ENCODE measurements around the gene RNF2. TPM values are rescaled to one million over a fixed set of nuclear protein-coding genes. Genes with fewer than 3 reads are reported as not detected.

Gene RNF2
- total RNA-seq, 2 donors from 2014 or later, result 11.9 to 12.5 TPM

DNA sequence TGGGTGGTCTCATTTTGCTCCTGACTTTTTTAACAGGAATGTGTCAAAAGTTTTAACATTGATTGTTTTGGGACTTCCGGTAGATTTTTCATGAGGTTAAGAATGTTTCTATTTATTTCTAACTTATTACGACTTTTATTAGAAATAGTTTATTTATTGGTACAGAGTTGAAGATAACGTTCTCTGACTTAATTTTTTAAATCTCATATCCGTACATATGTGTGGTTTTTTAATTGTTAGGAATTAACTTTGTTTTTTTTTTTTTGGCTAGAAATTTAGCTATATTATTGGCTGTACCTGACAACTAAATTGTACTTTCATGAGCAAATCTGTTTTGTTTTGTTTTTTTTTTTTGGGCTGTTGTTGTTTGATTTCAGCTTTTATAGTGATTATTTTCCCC is 32.0 kb downstream of the RNF2 start:
- no peak for DNase-seq
- no peak for ATAC-seq
- intact Hi-C loops (cut with DNase I), result no loop called here

DNA sequence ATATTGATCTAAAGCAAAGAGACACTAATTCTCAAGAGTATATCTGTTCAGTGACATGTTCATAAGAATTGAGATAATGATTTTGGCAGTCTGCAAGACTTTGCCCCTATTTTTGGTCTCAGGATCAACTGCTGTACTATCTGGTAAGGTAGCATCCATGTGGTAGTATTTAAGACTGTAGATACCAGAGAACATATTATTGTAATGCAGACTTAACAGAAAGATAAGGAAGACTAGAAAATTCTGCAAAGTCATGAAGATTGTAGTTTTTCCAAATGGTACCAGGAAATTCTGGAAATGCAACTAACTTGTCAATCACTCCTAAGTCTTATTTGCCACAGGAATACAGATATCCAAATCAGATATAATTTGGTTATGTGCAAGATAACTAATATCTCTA is 35.1 kb downstream of the RNF2 start:
- intact Hi-C loops (cut with DNase I), result no loop called here
- DNase-seq (no peak), ATAC-seq (no peak)

DNA sequence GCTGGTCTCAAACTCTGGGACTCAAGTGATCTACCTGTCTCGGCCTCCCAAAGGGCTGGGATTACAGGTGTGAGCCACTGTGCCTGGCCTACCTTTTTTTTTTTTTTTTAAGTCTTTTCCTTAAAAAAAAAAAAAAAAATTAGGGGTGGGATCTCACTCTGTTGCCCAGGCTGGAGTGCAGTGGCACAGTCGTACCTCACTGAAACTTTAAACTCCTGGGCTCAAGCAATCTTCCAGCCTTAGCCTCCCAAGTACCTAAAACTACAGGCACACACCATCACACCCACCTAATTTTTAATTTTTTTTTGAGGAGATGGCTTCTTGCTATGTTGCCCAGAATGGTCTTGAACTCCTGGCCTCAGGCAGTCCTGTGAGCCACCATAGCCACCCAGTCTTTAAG is 38.5 kb downstream of the RNF2 start:
- intact Hi-C loops (cut with DNase I), result no loop called here
- no peak for DNase-seq

DNA sequence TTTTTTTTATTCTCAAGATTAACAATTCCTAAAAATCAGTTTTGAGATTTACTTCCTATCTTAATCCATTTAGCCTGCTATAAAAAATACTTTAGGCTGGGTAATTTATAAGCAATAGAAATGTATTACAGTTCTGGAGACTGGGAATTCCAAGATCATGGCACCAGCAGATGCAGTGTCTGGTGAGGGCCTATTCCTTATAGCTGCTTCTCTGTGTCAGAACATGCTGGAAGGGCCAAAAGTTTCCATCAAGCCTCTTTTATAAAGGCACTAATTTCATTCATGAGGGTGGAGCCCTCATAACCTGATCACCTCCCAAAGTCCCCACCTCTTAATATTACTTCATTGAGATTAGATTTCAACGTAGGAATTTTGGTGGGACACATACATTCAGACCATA is 41.7 kb downstream of the RNF2 start:
- DNase-seq (no peak), ATAC-seq (no peak)
- intact Hi-C loops (cut with DNase I), result no loop called here

More for the DNA sequence above, 38.5 kb downstream of the RNF2 start:
- no peak for ATAC-seq

DNA sequence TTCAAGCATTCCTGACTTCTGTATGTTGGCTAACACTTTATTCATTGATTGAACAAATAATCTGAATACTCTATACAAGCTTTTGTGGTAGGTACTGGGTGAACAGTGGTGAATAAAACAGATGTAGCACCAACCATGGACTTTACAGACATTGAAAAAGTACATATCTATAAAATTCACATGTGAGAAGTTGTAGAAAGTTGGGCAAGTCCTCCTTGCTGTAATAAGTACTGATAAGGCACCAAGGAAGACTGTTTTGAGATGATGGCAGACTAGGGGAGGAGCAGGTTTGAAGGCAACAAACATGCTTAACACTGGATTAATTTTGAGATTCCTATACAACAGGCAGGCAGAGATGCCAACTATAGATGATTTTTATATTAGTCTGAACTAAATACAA is 42.4 kb downstream of the RNF2 start:
- intact Hi-C loops (cut with DNase I), result no loop called here
- ATAC-seq (no peak), DNase-seq (no peak)

DNA sequence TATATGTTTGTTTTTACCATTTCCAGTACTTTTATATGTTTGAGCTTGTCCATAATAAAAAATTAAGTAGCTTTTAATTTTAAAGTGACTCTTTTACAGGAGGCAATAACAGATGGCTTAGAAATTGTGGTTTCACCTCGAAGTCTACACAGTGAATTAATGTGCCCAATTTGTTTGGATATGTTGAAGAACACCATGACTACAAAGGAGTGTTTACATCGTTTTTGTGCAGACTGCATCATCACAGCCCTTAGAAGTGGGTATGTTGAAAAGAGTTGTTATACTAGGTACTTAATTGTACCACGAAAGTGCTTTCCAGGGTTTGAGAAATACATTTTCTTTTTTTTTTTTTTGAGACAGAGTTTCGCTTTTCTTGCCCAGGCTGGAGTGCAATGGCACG is 46.1 kb downstream of the RNF2 start:
- DNase-seq, result no peak
- intact Hi-C loops (cut with DNase I), result no loop called here
- ATAC-seq, result no peak

DNA sequence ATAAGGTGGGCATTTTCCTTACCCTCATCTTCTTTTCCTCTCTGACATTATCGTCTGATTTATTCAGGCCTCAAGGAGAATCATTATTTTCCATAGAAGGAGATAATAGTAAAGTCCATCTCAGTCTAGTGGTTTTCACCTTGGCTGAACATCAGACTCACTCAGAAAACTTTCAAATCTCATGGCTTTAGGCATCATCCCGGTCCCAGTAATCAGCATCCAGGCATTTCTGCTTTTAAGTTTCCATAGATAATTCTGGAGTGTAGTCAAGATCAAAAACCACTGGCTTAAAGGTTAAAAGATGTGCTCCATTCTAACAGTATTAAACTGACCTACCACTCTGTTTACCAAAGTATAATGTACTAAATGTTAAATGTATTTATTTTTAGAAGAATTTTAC is 49.4 kb downstream of the RNF2 start:
- DNase-seq (no peak), ATAC-seq (no peak)
- intact Hi-C loops (cut with DNase I), result no loop called here

DNA sequence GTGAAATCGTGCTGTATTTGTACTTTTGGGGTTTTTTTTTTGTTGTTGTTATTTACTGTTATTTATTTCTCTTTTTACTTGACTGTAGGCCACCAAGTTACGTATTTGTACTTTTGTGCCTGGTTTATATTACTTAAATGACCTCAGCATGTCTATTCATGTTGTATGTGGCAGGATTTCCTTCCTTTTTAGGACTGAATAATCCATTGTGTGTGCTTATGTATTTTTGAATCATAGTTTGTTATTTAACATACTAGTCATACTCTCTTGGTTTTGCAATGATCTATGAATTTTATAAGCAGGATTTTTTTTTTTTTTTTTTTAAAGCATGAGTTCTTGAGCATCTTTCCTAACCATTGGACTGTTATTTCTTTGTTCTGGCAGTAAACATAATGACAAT is 51.2 kb downstream of the RNF2 start:
- no peak for DNase-seq
- no peak for ATAC-seq
- intact Hi-C loops (cut with DNase I), result no loop called here

DNA sequence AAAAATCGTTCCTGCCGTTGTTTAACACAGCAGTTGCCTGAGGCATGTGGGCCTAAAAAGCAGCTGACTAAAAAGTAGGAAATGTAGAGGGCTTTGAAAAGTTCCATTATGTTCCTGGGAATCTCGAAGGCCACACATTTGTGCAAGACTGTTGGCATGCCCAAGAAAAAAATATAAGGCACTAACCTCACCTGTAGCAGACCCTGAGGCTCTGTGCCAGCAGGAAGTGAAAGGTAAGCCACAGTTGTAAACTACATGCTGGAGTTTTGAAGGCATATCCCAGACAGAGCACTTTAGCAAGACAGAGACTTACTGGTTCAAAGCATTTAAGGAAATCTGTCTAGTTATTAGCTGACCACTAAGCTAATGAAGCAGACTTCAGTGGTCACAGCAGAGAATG is 58.7 kb downstream of the RNF2 start:
- ATAC-seq, result no peak
- DNase-seq, result no peak
- intact Hi-C loops (cut with DNase I), result no loop called here

DNA sequence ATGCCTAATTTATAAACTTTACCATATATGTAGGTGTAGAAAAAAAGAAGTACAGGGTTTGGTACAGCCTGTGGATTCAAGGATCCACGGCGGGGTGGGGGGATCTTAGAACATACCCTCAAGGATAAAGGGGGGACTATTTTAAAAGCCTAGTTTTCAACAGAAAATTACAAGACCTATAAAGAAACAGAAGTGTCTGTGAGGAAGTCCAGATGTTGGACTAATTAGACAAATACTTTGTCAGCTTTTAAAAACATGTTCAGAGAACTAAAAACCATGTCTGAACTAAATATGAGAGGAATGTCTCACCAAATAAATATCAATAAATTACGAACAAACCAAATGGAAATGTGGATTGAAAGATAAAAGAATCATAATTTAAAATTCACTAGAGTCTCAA is 59.8 kb downstream of the RNF2 start:
- intact Hi-C loops (cut with DNase I), result no loop called here
- DNase-seq (no peak), ATAC-seq (no peak)

DNA sequence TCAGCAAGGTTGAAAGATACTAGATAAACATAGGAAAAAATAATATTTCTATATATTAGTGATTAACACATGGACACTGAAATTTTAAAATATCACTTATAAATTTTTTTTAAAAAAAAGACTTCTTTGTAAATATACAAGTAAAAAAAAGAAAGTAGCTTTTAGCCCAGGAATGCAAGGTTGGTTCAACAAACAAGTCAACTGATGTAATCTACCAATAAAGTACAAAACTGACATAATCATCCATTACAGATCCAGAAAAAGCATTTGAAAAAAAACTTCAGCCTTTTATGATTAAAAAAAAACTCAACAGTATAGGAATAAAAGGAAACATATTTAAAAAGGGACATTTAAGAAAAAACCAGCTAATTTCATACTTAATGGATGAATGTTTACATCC is 63.0 kb downstream of the RNF2 start:
- ATAC-seq (no peak), DNase-seq (no peak)
- intact Hi-C loops (cut with DNase I), result no loop called here

DNA sequence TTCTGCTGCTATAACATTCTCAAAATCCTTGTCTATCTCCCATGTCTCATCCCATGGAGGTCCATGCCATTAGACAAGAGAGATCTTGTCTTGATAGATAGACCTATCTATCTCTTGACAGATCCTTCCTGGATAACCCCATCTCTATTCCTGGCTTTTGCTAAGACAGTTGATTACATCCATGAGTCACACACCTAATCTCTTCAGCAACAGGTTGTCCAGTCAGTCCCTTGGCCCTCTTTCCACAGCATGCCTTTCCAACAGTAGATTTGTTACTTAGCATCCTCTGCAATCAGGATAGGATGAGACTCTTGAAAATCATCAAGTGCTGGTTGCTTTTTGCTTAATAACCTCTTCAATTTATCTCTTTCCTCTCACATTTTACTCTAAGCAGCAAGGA is 64.8 kb downstream of the RNF2 start:
- intact Hi-C loops (cut with DNase I), result no loop called here
- ATAC-seq, result no peak
- no peak for DNase-seq

DNA sequence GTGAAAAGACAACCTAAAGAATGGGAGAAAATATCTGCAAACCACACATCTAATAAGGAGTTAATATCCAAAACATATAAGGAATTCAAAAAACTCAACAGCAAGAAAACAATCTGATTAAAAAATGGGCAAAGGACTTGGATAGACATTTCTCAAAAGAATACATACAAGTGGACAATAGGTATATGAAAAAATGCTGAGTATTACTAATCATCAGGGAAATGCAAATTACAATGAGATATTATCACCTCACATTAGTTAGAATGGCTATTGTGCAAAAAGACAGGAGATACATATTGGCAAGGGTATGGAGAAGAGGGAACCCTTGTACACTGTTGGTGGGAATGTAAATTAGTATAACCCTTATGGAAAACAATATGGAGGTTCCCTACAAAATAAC is 66.5 kb downstream of the RNF2 start:
- ATAC-seq (no peak), DNase-seq (no peak)
- intact Hi-C loops (cut with DNase I), result no loop called here

DNA sequence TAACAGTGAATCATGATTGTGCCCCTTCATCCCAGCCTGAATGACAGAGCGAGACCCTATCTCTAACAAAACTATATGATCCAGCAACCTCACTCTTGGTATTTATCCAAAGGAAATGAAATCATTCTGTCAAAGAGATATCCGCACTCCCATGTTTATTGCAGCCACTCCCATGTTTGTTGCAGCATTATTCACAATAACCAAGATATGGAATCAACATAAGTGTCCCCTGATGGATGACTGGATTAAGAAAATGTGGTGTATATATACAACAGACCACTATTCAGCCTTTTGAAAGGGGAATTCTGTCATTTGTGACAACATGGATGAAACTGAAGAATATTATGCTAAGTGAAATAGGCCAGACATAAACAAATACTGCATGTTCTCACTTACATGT is 67.0 kb downstream of the RNF2 start:
- intact Hi-C loops (cut with DNase I), result no loop called here
- ATAC-seq (no peak), DNase-seq (no peak)

DNA sequence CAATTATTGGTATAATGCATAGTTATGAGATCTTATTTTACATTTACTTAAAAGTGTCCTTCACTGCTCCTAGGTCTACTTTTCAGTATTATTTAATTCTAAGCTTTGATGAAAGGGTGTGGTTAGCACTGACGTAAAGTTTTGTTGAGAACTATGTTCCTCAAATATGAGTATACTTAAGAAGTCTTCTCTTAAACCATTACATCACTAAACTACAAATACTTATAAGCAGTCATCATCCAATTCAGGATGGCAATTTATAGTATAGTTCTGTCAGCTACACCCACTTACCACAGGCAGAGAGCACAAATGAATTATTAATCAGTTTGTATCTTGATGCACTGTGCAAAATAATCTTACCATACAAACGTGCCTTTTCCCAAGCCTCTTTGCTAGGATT is 84.3 kb downstream of the RNF2 start:
- ATAC-seq, result no peak
- DNase-seq, result no peak
- intact Hi-C loops (cut with DNase I), result no loop called here

DNA sequence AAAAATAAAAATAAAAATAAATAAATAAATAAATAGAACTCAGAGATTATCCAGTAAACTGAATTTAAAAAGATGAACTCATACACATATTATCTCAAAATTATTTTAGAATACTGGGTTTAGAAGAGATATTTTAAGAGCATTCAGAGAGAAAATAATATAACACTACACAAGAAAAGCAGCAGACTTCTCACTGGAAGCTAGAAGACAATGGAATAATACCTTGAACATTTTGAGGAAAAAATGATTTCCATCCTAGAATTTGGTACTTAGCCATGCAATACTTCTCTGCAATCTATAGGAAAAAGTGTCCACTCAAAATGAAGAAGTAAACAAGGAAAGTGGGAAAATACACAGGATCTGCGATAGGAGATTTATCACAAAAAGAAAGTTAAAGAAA is 87.2 kb downstream of the RNF2 start:
- ATAC-seq (no peak), DNase-seq (no peak)
- intact Hi-C loops (cut with DNase I), result no loop called here

DNA sequence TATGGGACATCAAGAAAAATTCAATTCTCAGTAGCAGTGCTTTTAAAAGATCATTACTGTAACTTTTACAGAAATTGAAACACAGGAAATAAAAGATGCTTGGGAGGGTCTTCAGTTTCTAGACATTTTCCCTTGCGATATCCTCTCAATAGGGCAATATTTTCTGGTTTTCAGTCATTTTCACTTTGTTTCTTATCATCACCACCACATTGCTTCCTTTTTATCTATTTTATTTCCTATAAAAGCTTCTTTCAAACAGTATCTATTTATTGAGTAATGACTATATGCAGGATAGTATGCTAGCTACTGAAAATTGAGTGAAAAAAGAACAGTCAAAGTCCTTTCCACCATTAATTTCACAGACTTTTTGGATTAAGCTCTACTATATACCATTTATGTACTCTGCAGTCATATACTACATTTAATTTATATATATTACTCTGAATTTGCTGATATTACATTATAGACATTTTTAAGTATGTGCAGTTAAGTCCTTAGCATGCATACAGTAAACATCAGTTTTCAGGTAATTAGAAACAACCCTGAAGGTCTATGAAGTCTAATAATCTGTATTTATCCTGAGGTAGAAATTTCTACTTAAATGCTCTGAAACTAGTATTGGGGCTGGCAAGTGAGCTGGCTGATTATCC is 92.7 kb downstream of the RNF2 start:
- DNase-seq (no peak), ATAC-seq (no peak)
- intact Hi-C loops (cut with DNase I), result no loop called here

DNA sequence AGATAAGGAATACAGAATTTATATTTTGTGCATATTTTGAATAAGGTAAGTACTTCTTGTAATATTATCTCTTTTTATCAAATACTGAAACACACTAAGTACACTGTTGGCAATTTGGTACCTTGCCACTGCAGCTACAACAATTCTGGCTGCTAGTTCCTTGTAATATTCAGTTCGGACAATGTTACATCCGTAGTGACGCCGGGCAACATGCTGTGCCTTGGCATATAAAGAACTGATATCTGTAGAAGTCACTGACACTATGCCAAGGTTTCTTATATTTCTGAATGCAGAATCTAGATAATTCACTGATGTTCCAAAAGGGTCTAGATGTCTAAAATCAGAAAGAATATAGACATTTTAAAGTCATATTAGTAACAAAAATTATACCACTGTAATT is 93.9 kb downstream of the RNF2 start:
- ATAC-seq, result no peak
- DNase-seq, result no peak
- intact Hi-C loops (cut with DNase I), result no loop called here

DNA sequence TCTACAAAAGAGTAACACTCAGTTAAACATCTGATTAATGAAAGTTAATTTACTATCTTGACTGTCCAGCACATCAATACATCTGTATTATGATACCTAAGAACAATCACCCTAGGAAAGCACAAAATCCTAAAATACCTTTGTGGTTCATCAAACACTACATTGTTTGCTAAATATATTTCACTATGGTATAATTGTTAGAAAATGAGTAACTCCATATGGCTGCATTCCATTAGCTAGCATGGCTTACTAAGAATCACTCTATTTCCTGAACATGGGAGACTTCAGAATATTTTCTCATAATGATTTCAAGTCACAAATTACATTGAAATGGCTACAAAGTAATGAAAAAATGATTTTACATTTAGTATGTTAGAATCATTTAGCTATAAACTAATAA is 98.9 kb downstream of the RNF2 start:
- ATAC-seq (no peak), DNase-seq (no peak)
- intact Hi-C loops (cut with DNase I), result no loop called here

DNA sequence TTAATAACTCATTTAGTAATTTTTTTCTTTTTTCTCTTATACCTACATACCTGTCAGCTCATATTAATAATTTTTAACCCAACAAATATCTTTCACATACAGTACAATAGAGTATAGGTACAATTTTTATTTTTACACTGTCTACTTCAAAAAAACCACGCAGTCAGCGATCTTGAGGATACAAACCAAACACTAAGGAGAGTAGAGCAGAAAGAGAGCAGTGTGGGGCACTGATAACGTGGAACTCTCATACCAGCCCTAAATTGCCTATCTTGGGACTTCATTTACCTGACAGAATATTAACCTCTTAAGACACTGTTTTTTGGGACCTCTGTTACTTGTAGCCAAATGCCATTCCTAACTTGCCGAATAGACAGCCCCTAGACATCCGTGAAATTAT is 105.9 kb downstream of the RNF2 start:
- intact Hi-C loops (cut with DNase I), result loop anchor here in 1 of 2 donors (10.0 kb wide), 1 partner anchor 346 kb away; no protein-coding TSS in a partner anchor
- no peak for DNase-seq
- no peak for ATAC-seq
